CD14-positive monocyte (primary cell): ENCODE results near the gene CAMTA1. TPM values are rescaled to one million over a fixed set of nuclear protein-coding genes. Genes with fewer than 3 reads are reported as not detected.

Source experiments
- DNase-seq, 3 donors: peaks; one replicate each; pipeline ENCODE4 v3.0.0-alpha.2; 2011 to 2022
- H2AFZ ChIP-seq: 2 replicates; pipeline ENCODE4 v1.6.0; 2012; ENCODE audit warnings: mild to moderate bottlenecking, low read depth, low read length, inconsistent platforms; ENCODE audit not compliant: insufficient read depth, poor library complexity, severe bottlenecking
- H3K27ac ChIP-seq, 2 donors: 1 replicate in 1 of 2; 2 replicates in 1 of 2; pipeline ENCODE4 v1.5.1; 2012 to 2013; ENCODE audit warnings: low read length in 2 of 2, control low read depth in 1 of 2, inconsistent platforms in 1 of 2, low read depth in 1 of 2, mild to moderate bottlenecking in 1 of 2
- H3K27me3 ChIP-seq, 2 donors: one replicate each; pipeline versions ENCODE4 v1.6.0 to v1.6.1; 2011 to 2013; ENCODE audit warnings: low read length in 2 of 2; ENCODE audit not compliant: control insufficient read depth in 2 of 2, insufficient read depth in 2 of 2
- H3K36me3 ChIP-seq, 2 donors: replicated peaks in 1 of 2; 1 replicate in 1 of 2; 2 replicates in 1 of 2; pipeline versions ENCODE4 v1.5.1 to v1.6.1; 2012 to 2013; ENCODE audit warnings: low read length in 2 of 2, control low read depth in 1 of 2, inconsistent platforms in 1 of 2, mild to moderate bottlenecking in 1 of 2; ENCODE audit not compliant: insufficient read depth in 2 of 2, control insufficient read depth in 1 of 2
- H3K4me1 ChIP-seq, 2 donors: 1 replicate in 1 of 2; 2 replicates in 1 of 2; pipeline versions ENCODE4 v1.5.1 to v1.6.1; 2012 to 2013; ENCODE audit warnings: low read length in 2 of 2, control low read depth in 1 of 2, inconsistent platforms in 1 of 2, mild to moderate bottlenecking in 1 of 2, moderate library complexity in 1 of 2; ENCODE audit not compliant: insufficient read depth in 2 of 2, control insufficient read depth in 1 of 2
- H3K4me2 ChIP-seq: replicated peaks from 2 replicates; pipeline ENCODE3; 2012; ENCODE audit warnings: low read length, moderate library complexity, mild to moderate bottlenecking; ENCODE audit not compliant: poor library complexity, severe bottlenecking; ENCODE audit errors: extremely low read depth
- H3K4me3 ChIP-seq, 3 experiments: fragments of 200-600 bp in 1 of 3; sonication (generic) in 1 of 3; replicated peaks in 1 of 3; 1 replicate in 2 of 3; 2 replicates in 1 of 3; pipeline ENCODE4 v1.5.1; 2011 to 2013; ENCODE audit warnings: low read length in 3 of 3, mild to moderate bottlenecking in 3 of 3, control low read depth in 2 of 3, low read depth in 2 of 3, inconsistent platforms in 1 of 3, moderate library complexity in 1 of 3
- H3K79me2 ChIP-seq: 2 replicates; pipeline ENCODE4 v1.6.0; 2012; ENCODE audit warnings: mild to moderate bottlenecking, control low read depth, inconsistent platforms, low read length, moderate library complexity; ENCODE audit not compliant: insufficient read depth
- H3K9ac ChIP-seq: 2 replicates; pipeline ENCODE4 v1.6.0; 2017; ENCODE audit warnings: low read length, mild to moderate bottlenecking; ENCODE audit not compliant: insufficient read depth, poor library complexity, severe bottlenecking
- H3K9me3 ChIP-seq, 2 donors: replicated peaks in 1 of 2; 1 replicate in 1 of 2; 2 replicates in 1 of 2; pipeline versions ENCODE4 v1.5.1 to v1.6.1; 2012 to 2013; ENCODE audit warnings: low read length in 2 of 2, control low read depth in 1 of 2; ENCODE audit not compliant: control insufficient read depth in 1 of 2, insufficient read depth in 1 of 2
- H4K20me1 ChIP-seq: 2 replicates; pipeline ENCODE4 v1.6.0; 2012; ENCODE audit warnings: mild to moderate bottlenecking, low read length, control low read depth, moderate library complexity; ENCODE audit not compliant: insufficient read depth
- H3K27ac Mint-ChIP-seq, 7 donors: one replicate each; pipeline ENCODE4 v1.8.0; 2020; ENCODE audit warnings: mild to moderate bottlenecking in 7 of 7, mixed read lengths in 7 of 7, moderate library complexity in 6 of 7, inconsistent platforms in 2 of 7
- H3K27me3 Mint-ChIP-seq, 3 donors: one replicate each; pipeline ENCODE4 v1.8.0; 2021 to 2022; ENCODE audit warnings: low read depth in 3 of 3, mild to moderate bottlenecking in 3 of 3, mixed read lengths in 3 of 3, moderate library complexity in 3 of 3, inconsistent platforms in 1 of 3
- H3K36me3 Mint-ChIP-seq, 2 donors: one replicate each; pipeline ENCODE4 v1.8.0; 2020; ENCODE audit warnings: mixed read lengths in 2 of 2, inconsistent platforms in 1 of 2, mild to moderate bottlenecking in 1 of 2
- H3K4me1 Mint-ChIP-seq: one replicate; pipeline ENCODE4 v1.8.0; 2020; ENCODE audit warnings: mild to moderate bottlenecking, mixed read lengths
- H3K4me3 Mint-ChIP-seq, 2 donors: one replicate each; pipeline ENCODE4 v1.8.0; 2020; ENCODE audit warnings: mild to moderate bottlenecking in 2 of 2, mixed read lengths in 2 of 2, moderate library complexity in 1 of 2
- H3K9me3 Mint-ChIP-seq, 7 donors: one replicate each; pipeline ENCODE4 v1.8.0; 2020 to 2022; ENCODE audit warnings: mixed read lengths in 7 of 7, mild to moderate bottlenecking in 6 of 7, moderate library complexity in 6 of 7, inconsistent platforms in 2 of 7
- CTCF ChIP-seq: fragments of 200-600 bp; IDR thresholded peaks from one replicate; pipeline ENCODE4 v1.8.0; 2022; ENCODE audit warnings: antibody characterized with exemption, mild to moderate bottlenecking
- WGBS: methylation state at CpG from one replicate; pipeline ENCODE4 v1.1.5; 2013; ENCODE audit warnings: missing lambda C conversion rate; ENCODE audit not compliant: insufficient coverage; 5-methylcytosine and 5-hydroxymethylcytosine counted together
- intact Hi-C, 2 donors: fragments of 100-400 bp; cut with micrococcal nuclease; formaldehyde crosslinking; loops; one replicate each; pipeline versions ENCODE4 v1.15.0 to v1.15.1; 2023
- polyA plus RNA-seq, 3 donors: library from polyadenylated mRNA; depleted of rRNA in 1 of 3; unstranded in 2 of 3; stranded (reverse) in 1 of 3; fragments of 300-500 nt in 2 of 3; fragments of >200 nt in 1 of 3; fragmentation: Illumina TruSeq in 2 of 3; gene quantifications; 1 replicate in 2 of 3; 2 replicates in 1 of 3; pipeline ENCODE4 v1.2.3, GENCODE V29; 2012 to 2021

The CAMTA1 gene
- polyA plus RNA-seq, 3 donors: 52.0 to 89.6 (median 78.3) TPM

GRCh38 chr1:6909857-6910256 is 124.6 kb downstream of the CAMTA1 start:
- H3K27ac ChIP-seq: no peak overlapping the region
- intact Hi-C loops: no loop called here

GRCh38 chr1:6911021-6911941 is 126.0 kb downstream of the CAMTA1 start:
- H3K4me3 Mint-ChIP-seq: no peak overlapping the region
- no peak for TF ChIP-seq CTCF
- H3K9me3 Mint-ChIP-seq: peaks cover 0 to 7% (median 2%) of the 10 kb centered on the region in 7 donors
- no peak overlapping the region for H3K27ac Mint-ChIP-seq
- H3K36me3 Mint-ChIP-seq: no peaks in the 10 kb centered on the region
- no peak overlapping the region for H3K9ac ChIP-seq
- intact Hi-C loops: no loop called here
- no peaks in the 10 kb centered on the region for H3K4me1 ChIP-seq
- peaks cover 7% of the 10 kb centered on the region for H3K4me1 Mint-ChIP-seq
- H3K27me3 Mint-ChIP-seq: peaks cover 7 to 17% (median 13%) of the 10 kb centered on the region in 3 donors
- no peak overlapping the region for H3K4me2 ChIP-seq
- no peak for DNase-seq
- 96% methylated on average over 11 of the region's 14 CpGs for WGBS
- no peaks in the 10 kb centered on the region for H4K20me1 ChIP-seq
- no peak overlapping the region for H3K27ac ChIP-seq
- no peaks in the 10 kb centered on the region for H3K9me3 ChIP-seq
- H3K36me3 ChIP-seq: no peaks in the 10 kb centered on the region
- no peaks in the 10 kb centered on the region for H3K27me3 ChIP-seq
- H3K4me3 ChIP-seq: no peak overlapping the region
- no peak overlapping the region for H2AFZ ChIP-seq
- H3K79me2 ChIP-seq: no peaks in the 10 kb centered on the region

More at GRCh38 chr1:6909857-6910256, 124.6 kb downstream of the CAMTA1 start:
- H3K4me1 Mint-ChIP-seq: peaks cover 4% of the 10 kb centered on the region
- H3K9me3 Mint-ChIP-seq: peaks cover 0 to 7% (median 2%) of the 10 kb centered on the region in 7 donors
- H4K20me1 ChIP-seq: no peaks in the 10 kb centered on the region
- peaks cover 9 to 13% (median 10%) of the 10 kb centered on the region in 3 donors for H3K27me3 Mint-ChIP-seq
- H3K9ac ChIP-seq: no peak overlapping the region
- no peaks in the 10 kb centered on the region for H3K36me3 ChIP-seq
- H3K36me3 Mint-ChIP-seq: no peaks in the 10 kb centered on the region
- H3K79me2 ChIP-seq: no peaks in the 10 kb centered on the region
- H2AFZ ChIP-seq: no peak overlapping the region
- no peak overlapping the region for H3K4me3 Mint-ChIP-seq
- H3K9me3 ChIP-seq: no peaks in the 10 kb centered on the region
- 100% methylated on average over 1 of the region's 1 CpG for WGBS
- no peak overlapping the region for H3K27ac Mint-ChIP-seq
- no peak overlapping the region for H3K4me2 ChIP-seq
- H3K4me3 ChIP-seq: no peak overlapping the region
- TF ChIP-seq CTCF: no peak
- no peaks in the 10 kb centered on the region for H3K4me1 ChIP-seq
- no peak for DNase-seq
- H3K27me3 ChIP-seq: no peaks in the 10 kb centered on the region
